Stimulated activated CD4-positive, alpha-beta T cell treated with anti-CD3 and anti-CD28 coated beads, Interleukin-1b, Interleukin-23, amount 100 ng/mL, for 24 hours (primary cell): ENCODE data around the gene FERMT2.

Experiments
- DNase-seq, 4 experiments: peaks; one replicate each; pipeline ENCODE4 v3.0.0-alpha.2; 2020; ENCODE audit warnings: low read depth in 4 of 4, low spot score in 1 of 4

Gene FERMT2

DNA sequence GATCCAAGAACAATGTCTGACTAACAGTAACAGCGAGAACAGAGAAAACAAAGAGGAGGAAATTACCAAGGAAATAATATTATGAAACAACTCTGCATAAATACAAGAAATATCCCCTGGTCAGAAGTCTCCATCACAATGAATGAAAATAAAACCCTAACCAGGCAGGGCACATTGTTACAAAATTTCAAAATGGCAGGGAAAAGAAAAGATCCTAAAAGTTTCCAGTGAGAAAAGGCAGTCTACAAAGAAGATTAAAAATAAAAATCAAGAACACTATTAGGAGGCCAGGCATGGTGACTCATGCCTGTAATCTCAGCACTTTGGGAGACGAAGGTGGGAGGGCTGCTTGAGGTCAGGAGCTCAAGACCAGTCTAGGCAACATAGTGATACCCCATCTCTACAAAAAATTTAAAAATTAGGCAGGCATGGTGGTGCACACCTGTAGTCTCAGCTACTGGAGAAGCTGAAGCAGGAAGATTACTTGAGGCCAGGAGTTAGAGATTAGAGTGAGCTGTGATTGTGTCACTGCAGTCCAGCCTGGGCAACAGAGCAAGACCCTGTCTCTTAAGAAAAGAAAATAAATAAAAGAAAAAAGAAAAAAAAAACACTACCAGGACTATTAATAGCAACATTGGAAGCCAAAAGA, 47.8 kb downstream of the FERMT2 start:
- DNase-seq, result no peak

DNA sequence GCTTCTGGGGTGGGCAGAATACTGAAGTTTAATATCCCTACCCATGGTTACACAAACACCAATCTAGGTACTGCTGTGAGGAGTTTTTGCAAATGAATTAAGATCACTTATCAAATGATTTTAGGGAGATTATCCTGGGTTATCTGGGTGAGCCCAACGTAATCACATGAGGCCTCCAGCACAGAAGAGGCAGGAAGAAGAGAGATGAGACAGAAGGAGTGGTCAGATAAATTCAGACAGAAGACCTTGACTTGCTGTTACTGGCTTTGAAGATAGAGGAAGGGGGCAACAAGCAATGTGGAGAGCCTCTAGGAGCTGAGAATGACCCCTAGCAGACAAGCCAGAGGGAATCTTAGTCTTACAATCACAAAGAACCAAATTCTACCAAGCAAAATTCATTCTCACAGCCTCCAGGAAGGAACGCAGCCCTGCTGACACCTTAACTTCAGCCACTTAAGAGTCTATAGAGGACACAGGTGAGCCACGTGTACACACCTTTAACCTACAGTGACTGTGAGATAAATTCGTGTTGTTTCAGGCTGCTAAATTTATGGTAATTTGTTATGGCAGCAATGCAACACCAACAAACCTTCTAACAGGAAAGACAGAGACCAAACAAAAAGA, 49.4 kb downstream of the FERMT2 start:
- no peak for DNase-seq

DNA sequence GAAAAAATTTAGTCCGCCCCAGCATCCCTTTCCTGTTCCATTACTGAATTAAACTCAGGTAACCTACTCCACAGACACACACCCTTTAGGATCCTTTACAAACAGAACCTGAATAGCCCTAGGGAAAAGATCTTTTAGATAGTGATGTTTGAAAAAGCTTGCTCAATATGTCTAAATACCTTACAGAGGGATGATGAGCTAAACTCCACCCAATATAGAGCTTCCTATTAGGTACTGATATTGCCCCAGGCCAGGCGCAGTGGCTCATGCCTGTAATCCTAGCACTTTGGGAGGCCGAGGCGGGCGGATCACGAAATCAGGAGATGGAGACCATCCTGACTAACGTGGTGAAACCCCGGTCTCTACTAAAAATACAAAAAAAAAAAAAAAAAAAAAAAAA, 50.1 kb downstream of the FERMT2 start:
- DNase-seq, result no peak

DNA sequence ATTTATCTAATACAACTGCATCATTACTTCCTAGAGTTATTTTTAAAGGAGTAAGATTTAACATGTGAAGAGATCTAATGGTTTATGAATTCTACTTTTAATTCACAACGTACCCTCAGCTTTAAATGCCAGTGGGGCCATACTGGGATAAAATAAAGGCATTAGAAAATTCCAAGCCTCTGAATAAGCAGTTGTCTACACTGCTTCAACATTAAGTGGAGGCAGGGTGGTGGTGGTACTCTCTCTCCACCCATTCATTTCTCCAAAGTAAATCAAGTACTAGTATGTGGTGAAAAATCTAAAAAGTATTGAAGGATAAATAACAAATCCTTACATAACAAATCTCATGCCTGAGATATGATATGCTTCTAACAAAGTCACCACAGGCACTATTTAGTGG, 52.4 kb downstream of the FERMT2 start:
- DNase-seq, result no peak

DNA sequence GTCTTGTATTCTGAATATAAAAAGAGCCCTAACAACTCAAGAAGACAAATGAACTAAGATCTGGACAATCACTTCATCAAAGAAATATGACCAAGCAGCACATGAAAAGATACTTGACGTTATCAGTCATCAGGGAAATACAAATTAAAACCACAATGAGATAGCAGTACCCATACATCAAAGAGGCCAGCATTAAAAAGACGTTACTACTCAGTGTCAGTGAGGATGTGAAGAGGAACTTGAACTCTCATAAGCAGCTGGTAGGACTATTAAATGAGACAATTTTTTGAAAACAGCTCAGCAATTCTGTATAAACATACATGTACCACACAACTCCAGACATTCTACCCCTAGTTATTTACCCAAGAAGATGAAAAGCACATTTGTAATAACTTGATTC, 55.9 kb downstream of the FERMT2 start:
- DNase-seq, result no peak

DNA sequence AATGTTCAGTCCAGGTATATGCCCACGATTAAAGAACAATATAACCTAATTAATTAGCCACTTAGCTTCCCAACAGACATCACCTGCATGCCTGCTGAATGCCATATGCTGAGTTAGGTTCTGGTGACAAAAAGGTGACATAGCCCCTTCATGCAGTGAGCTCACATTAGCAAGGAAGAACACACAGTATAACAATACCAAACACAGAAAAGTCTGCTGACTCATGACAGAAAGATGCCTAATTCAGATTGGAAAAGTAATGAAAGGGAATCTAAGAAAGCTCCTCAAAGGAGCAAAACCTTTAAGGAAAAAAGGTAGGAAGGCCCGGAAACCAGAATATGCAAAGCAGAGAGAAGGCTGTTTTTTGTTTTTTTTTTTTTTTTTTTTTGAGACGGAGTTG, 59.0 kb downstream of the FERMT2 start:
- DNase-seq, result no peak

DNA sequence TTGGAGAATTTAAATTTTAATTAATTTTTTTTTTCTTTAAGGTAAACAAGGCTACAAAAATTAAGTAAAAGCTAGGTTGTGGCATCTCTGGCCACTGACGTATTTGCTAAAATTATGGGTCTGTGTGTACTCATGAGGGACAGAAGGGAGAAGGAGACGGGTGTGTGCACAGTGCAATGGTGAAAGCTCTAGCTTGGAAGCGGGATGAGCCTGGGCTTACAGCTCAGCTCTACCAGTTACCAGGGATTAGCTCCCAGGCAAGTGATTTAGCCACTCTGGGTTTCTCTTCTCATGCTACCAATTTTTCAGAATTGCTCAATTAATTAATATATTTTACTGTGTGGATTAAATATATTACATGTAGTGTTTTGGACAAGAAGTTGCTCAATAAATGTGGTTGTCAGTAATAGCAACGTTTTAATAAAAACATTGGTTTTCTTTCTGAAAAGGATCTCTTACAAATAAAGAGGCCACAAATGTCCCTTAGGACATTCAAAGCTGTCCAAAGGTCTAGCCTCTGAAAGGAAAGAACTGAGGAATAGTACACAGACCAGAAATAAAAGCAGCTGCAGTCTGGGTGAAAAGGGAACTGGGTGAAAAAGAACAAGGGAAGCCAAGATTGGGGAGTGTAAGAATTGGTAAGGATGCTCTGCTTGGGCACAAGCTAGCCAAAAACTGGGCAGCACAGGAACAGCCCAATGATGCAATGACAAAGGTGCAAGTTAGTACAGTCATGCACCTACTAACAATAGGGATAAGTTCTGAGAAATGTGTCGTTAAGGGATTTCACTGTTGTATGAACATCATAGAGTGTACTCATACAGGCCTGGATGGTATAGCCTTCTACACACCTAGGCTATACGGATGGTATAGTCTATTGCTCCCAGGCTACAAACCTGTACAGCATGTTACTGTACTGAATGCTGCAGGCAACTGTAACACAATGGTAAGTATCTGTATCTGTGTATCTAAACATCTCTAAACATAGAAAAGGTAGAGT, 61.7 kb downstream of the FERMT2 start:
- DNase-seq, result no peak

DNA sequence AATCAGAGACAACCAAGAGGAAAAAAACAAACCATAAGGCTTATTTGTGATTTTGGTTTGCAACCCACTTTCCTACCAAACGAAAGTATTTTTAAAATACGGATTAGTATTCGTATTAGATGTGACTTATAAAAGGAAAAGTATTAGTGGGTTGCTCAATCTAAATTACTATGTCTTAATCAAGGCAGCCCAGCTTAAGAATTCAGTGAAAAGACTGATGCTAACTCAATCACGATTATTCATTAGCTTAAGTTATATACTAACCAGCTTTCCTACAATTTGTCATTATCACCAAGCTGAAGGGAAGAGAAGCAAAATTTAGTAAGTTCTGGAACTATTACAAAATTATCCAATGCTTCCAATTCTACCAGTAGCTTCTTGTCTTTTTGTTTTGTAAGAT, 62.7 kb downstream of the FERMT2 start:
- DNase-seq, result no peak

DNA sequence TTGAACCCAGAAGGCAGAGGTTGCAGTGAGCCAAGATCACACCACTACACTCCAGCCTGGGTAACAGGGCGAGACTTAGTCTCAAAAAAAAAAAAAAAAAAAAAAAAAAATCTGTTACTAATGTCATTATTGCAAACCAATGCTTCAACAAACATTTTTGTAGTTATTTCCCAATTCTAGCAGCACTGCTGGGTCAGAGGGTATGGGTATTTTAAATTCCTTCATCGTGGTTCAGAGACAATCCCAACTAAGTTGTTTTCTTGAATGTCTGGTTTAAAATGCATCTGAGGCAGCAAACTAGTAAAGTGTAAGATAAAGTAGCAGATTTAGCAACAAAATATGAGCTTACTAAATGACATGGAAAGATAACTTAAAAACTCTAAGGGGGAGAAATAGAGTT, 65.6 kb downstream of the FERMT2 start:
- DNase-seq, result no peak

DNA sequence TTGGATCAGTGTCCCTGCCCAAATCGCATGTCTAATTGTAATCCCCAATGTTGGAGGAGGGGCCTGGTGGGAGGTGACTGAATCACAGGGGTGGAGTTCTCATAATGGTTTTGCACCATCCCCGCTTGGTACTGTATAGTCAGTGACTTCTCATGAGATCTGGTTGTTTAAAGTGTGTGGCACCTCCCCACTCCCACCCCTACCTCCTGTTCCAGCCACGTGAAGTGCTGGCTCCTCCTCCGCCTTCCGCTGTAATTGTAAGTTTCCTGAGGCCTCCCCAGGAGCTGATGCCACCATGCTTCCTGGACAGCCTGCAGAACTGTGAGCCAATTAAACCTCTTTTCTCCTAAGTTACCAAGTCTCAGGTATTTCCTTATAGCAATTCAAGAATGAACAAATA, 67.2 kb downstream of the FERMT2 start:
- DNase-seq, result no peak

DNA sequence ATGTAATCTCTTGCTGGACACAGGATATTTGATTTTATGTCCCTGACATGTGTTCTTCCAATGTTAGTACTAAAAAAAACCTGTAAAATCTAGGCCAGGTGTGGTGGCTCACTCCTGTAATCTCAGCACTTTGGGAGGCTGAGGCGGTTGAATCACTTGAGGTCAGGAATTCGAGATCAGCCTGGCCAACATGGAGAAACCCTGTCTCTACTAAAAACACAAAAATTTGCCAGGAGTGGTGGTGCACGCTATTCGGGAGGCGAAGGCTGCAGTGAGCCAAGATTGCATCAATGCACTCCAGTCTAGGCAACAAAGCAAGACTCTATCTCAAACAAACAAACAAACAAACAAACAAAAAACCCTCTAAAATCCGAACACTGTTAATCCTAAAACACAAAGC, 68.0 kb downstream of the FERMT2 start:
- DNase-seq, result no peak

DNA sequence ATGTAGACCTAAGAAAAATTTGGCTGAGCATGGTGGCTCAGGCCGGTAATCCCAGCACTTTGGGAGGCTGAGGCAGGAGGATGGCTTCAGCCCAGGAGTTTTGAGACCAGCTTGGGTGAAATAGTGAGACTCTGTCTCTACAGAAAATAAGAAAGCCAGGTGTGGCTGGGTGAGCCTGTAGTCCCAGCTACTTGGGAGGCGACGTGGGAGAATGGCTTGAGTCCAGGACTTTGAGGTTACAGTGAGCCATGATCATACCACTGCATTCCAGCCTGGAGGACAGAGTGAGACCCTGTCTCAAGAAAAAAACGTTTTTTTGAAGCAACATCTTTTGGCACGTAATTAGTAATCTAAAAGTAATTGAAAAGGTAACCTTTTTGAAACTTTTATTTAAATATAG, 70.9 kb downstream of the FERMT2 start:
- no peak for DNase-seq

DNA sequence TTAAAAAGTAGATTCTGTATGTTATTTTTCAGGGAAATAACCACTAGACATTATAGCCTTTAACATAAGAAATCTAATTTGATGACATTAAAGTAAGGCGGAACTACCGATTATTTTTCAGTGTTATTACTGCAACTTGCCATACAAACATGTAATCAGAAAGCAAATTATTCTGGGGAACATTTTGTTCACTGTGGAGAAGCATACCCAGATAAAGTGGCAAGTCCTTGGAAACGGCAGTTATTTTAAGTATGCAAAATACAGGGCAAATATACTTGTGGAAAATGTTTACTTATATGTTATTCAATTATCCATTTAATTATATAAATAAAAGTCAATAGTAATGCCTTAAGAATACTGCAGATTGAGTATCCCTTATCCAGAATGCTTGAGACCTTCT, 71.9 kb downstream of the FERMT2 start:
- DNase-seq, result no peak

DNA sequence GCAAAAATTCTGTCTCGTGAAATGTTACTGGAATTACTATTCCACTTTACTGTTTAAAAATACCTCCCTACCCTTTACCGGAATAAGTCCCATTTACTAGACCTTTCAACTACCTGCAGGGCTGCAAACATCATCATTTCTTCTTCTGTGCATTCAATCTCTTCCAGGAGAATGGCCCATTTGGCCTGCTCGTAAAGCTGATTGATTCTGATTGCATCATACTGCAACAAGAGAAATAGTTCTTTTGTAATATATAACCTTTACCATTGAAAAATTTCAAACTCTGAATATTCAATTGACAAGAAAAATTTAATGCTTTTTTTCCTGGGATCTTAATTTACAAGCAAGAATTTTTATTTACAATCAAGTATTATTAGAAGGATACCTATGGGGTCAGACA, 72.4 kb downstream of the FERMT2 start:
- no peak for DNase-seq

DNA sequence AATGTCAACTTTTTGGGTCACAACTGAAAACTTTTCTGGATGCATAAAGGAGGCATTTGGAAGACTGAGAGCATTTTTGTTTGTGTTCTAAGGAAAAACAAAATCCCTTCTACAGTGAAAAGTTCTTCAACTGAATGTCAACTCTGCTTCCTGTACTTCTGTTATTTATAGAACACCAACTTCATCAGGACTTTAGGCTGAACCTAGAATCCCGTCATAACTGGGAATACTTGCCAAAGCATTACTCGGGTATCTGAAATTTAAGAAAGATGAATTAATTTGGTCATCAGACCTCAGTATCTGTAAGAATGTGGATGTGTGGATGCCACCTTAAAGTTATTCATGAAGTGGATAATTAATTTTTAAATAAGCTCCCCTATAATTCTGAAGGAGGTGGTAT, 73.2 kb downstream of the FERMT2 start:
- no peak for DNase-seq

DNA sequence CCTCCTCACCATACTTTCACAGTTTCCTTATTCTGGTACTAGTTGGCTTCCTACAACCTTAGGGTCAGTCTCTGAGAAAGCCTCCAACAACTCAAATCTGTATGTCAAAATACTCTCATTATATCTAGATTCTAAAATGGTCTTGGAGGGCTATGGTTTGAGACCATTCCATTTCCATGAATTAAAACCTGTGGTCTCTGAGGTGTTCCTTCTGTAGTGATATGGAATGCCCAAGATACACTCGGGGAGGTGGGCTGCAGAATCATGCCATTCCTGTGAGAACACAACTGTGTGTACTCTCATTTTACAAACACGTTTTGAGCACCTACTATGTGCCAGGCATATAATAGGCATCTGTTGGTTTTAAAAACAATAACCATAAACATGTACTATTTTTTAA, 74.0 kb downstream of the FERMT2 start:
- DNase-seq, result no peak

DNA sequence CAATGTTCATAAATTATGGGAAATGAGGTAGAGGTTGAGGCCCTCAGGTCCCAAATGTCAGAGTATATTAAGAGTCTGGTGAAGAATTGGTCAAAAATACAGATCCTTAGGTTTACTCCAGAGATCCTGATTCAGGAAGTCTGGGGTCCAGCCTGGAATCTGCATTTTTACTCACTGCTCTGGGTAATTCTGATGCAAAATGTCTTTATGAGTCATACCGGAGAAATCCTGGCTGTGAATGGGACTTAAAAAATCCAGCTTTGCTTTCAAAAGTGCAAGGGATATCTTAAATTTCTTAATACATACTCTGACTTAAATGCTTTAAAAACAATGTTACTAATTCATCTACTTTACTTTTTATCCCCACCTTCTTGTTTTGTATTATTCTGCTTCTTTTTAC, 74.5 kb downstream of the FERMT2 start:
- DNase-seq, result no peak

DNA sequence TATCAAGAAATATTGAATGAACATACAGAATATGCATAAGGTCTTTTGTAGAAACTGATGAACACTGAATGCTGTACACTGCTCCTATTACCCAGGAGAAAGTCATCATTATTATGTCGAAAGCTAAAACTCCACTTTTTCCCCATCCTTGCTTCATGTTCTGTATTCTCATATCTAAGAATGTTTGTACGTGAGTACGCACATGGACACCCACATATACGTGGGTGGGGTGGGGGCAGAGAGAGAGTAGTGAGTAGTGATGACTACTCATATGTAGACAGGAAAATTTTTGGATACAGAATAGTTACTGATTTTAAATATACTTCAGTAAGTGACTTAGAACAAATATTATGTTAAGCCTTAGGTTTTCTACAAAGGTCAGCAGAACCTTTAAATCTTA, 75.1 kb downstream of the FERMT2 start:
- no peak for DNase-seq

DNA sequence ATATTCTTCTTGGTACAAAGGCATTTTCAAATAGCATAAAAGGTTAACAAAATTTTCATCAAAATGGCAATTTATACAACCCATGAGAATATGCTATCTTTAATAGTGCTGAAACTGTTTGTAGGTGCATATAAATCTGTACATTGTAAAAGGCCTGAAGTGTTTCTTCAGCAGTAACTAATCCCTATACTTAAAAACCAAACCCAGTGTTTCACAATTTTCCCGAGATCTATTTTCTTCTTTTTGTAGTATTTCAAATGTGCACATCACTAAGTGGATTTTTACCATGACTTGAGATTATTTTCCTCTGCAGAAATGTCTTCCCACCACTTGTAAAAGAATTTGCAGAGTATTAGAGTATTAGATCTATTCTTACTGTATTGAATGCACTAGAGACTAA, 76.5 kb downstream of the FERMT2 start:
- DNase-seq, result no peak

DNA sequence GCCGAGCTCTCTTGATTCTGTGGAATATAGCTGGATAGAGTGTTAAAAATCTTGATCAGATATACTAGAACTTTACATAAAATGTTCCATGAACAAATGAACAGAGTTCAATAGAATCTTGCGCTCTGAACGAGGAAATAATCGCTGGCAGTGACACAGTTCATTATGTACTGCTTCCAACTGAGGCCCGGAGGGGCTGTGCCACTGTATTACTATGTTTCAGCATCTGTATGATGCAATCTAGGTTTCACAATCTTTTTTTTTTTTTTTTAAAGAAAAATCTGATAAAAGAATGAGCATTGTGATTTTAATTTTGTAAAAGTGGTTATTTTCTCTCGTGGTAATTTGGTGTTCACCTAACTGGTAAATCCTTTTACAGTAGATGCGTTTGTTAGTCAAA, 77.2 kb downstream of the FERMT2 start:
- DNase-seq, result no peak

DNA sequence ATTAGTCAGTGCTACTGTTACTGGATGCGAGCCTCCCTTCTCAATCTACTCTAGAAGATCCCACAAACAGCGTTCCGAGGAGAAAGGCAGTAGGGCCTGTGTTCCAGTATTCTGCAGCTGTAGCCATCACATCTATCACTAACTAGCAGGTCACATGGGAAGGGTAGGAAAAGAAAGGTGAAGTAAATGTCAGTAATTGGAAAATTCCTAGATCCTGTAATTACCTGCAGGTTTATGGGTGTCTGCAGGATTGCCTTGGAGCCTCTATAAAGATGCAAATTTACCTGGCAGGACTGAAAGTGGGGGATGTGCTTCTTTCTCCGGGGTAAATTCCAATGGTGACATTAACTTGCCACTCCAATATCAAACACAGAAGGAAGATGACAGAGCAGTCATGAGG, 77.8 kb downstream of the FERMT2 start:
- no peak for DNase-seq

DNA sequence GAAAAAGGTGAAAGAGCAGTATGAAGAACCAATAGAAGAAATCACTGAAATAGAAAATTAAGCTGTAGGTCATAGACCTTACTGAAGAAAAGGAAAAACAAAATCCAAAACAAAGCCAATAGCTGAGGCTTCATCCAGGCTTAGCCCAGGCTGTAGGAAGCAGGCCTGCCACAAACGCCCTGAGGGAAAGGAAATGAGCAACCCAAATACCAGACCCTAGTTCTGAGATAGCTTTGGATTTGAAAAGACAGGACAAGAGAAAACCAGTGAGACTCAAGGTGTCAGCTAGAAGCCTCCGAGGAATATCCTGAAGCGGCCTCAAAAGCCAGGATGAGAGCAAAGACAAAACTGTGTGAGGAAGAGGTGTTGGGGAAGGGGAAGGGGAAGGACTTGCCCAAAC, 79.2 kb downstream of the FERMT2 start:
- DNase-seq, result no peak
